Naive thymus-derived CD4-positive, alpha-beta T cell (primary cell): Measurements from ENCODE around the gene KRTAP29-1. TPM values are rescaled to one million over a fixed set of nuclear protein-coding genes. Genes with fewer than 3 reads are reported as not detected.

ENCODE experiments used
- ATAC-seq: fragments of 150-1000 bp; cut with Tn5 transposase; 2 replicates; pipeline ENCODE4 v1.10.0; 2021; ENCODE audit warnings: mild to moderate bottlenecking, moderate library complexity
- CTCF ChIA-PET: fragments of 350-600 bp; sonication (Branson Sonifier 250); formaldehyde crosslinking; loops from one replicate; lab custom pipeline; 2021; ENCODE audit warnings: antibody characterized with exemption; lab: Charles Lee
- POLR2A ChIA-PET: fragments of 350-600 bp; sonication (Branson Sonifier 250); formaldehyde crosslinking; loops from one replicate; lab custom pipeline; 2021; ENCODE audit warnings: antibody characterized with exemption, inconsistent platforms; lab: Charles Lee
- DNase-seq, 9 donors: peaks; one replicate each; pipeline versions ENCODE4 v3.0.0 to v3.0.0-alpha.2; 2020 to 2022; ENCODE audit warnings: mixed read lengths in 1 of 9
- H3K27ac ChIP-seq: one replicate; pipeline ENCODE4 v1.7.0; 2013; ENCODE audit warnings: mild to moderate bottlenecking, low read depth, low read length, moderate library complexity
- H3K27me3 ChIP-seq, 2 donors: one replicate each; pipeline ENCODE4 v1.7.0; 2013; ENCODE audit warnings: low read length in 2 of 2, mild to moderate bottlenecking in 2 of 2, moderate library complexity in 2 of 2; ENCODE audit not compliant: control insufficient read depth in 2 of 2, insufficient read depth in 2 of 2
- H3K36me3 ChIP-seq, 3 experiments: 1 replicate in 2 of 3; 2 replicates in 1 of 3; pipeline ENCODE4 v1.7.0; 2013; ENCODE audit warnings: low read length in 3 of 3, mild to moderate bottlenecking in 3 of 3, moderate library complexity in 1 of 3; ENCODE audit not compliant: insufficient read depth in 3 of 3, control insufficient read depth in 2 of 3
- H3K4me1 ChIP-seq, 2 donors: one replicate each; pipeline ENCODE4 v1.7.0; 2013; ENCODE audit warnings: low read length in 2 of 2, mild to moderate bottlenecking in 2 of 2, moderate library complexity in 1 of 2; ENCODE audit not compliant: control insufficient read depth in 2 of 2, insufficient read depth in 2 of 2
- H3K4me3 ChIP-seq: 2 replicates; pipeline ENCODE4 v1.7.0; 2013; ENCODE audit warnings: mild to moderate bottlenecking, low read length
- H3K9me3 ChIP-seq, 3 experiments: 1 replicate in 2 of 3; 2 replicates in 1 of 3; pipeline ENCODE4 v1.7.0; 2013; ENCODE audit warnings: low read length in 3 of 3; ENCODE audit not compliant: control insufficient read depth in 2 of 3
- H3K27ac Mint-ChIP-seq, 9 donors: one replicate each; pipeline ENCODE4 v1.8.0; 2020 to 2022; ENCODE audit warnings: mixed read lengths in 9 of 9, mild to moderate bottlenecking in 8 of 9, moderate library complexity in 5 of 9, inconsistent platforms in 2 of 9
- H3K27me3 Mint-ChIP-seq, 5 donors: one replicate each; pipeline ENCODE4 v1.8.0; 2021 to 2022; ENCODE audit warnings: mixed read lengths in 5 of 5, mild to moderate bottlenecking in 1 of 5
- H3K36me3 Mint-ChIP-seq, 5 donors: one replicate each; pipeline ENCODE4 v1.8.0; 2020 to 2022; ENCODE audit warnings: mixed read lengths in 5 of 5, mild to moderate bottlenecking in 3 of 5, inconsistent platforms in 1 of 5
- H3K4me1 Mint-ChIP-seq, 7 donors: one replicate each; pipeline ENCODE4 v1.8.0; 2020 to 2022; ENCODE audit warnings: mixed read lengths in 7 of 7, mild to moderate bottlenecking in 3 of 7, inconsistent platforms in 1 of 7
- H3K4me3 Mint-ChIP-seq, 10 donors: one replicate each; pipeline ENCODE4 v1.8.0; 2020 to 2022; ENCODE audit warnings: mild to moderate bottlenecking in 10 of 10, mixed read lengths in 10 of 10, moderate library complexity in 6 of 10, inconsistent platforms in 2 of 10
- H3K9me3 Mint-ChIP-seq, 11 donors: one replicate each; pipeline ENCODE4 v1.8.0; 2020 to 2022; ENCODE audit warnings: mixed read lengths in 11 of 11, mild to moderate bottlenecking in 4 of 11, inconsistent platforms in 1 of 11, moderate library complexity in 1 of 11
- intact Hi-C, 2 donors: fragments of 100-400 bp; cut with micrococcal nuclease; formaldehyde crosslinking; loops; one replicate each; pipeline ENCODE4 v1.15.1; 2023
- polyA plus RNA-seq, 2 donors: library from polyadenylated mRNA; unstranded; fragments of 300-500 nt; fragmentation: Illumina TruSeq; gene quantifications; one replicate each; pipeline ENCODE4 v1.2.3, GENCODE V29; 2021
- total RNA-seq, 6 experiments: library from RNA in 5 of 6; stranded (reverse) in 5 of 6; gene quantifications; 1 replicate in 5 of 6; 2 replicates in 1 of 6; pipeline ENCODE4 v1.2.3 and lab custom pipeline; 2021 to 2026

The KRTAP29-1 gene
- total and polyA plus RNA-seq, 7 experiments from 2014 or later = 0.30 TPM; not detected in 6

- peaks cover 0 to 14% (median 9%) of the 10 kb centered on the region in 5 donors for H3K36me3 Mint-ChIP-seq
- peak overlapping the region; percentile 75 for H3K27ac ChIP-seq
- peaks cover 28 to 78% (median 70%) of the 10 kb centered on the region in 7 donors for H3K4me1 Mint-ChIP-seq
- peak overlapping the region; percentile 65 to 89 (median 78) for H3K4me3 Mint-ChIP-seq
- peaks cover 0 to 8% (median 0%) of the 10 kb centered on the region in 5 donors for H3K27me3 Mint-ChIP-seq
- no peaks in the 10 kb centered on the region for H3K9me3 ChIP-seq
- CTCF ChIA-PET = interaction anchor here (1.6 to 3.0 kb wide), 5 partner anchors 14 to 400 kb away, joined by 4 to 39 read pairs (median 7); no protein-coding TSS in a partner anchor
- peak overlapping the region; percentile 13 for H3K4me3 ChIP-seq
- POLR2A ChIA-PET = interaction anchor here (0.5 to 3.2 kb wide), 11 partner anchors 8 to 756 kb away, joined by 3 to 36 read pairs (median 3); partner anchors contain the start of genes EIF1 and SMARCE1
- no peaks in the 10 kb centered on the region for H3K36me3 ChIP-seq
- H3K27me3 ChIP-seq = no peaks in the 10 kb centered on the region
- DNase-seq = no peak
- ATAC-seq = no peak
- H3K9me3 Mint-ChIP-seq = peaks cover 0 to 10% (median 0%) of the 10 kb centered on the region in 11 donors
- intact Hi-C loops = loop anchor here in 1 of 2 donors (1.0 to 5.0 kb wide), 4 partner anchors 15 to 187 kb away; no protein-coding TSS in a partner anchor
- H3K4me1 ChIP-seq = peaks cover 41 to 49% of the 10 kb centered on the region in 2 donors
- peak overlapping the region; percentile 82 to 100 (median 98) for H3K27ac Mint-ChIP-seq
These were observed 5.0 kb upstream of the KRTAP29-1 start for GRCh38 chr17:41307647-41308046.

DNA sequence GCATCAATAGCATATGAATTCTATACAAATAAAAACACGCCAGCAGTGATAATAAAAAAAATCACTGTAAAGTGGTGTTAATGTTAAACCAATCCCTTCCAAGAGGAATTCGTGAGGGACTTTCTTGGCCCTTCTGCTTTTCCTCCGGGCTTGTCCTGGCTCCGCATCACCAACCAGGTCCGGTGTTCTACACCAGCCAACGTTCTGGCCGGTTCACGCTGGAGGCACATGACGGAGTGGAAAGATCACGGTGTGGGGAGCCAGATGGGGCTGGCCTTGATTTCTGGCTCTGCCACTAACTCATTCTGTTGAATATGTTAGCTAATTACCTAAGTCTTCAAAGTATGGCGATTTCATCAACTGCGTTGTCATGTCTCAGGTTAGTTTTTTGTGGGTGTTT lies 1.4 kb upstream of the KRTAP29-1 start:
- no peak for DNase-seq
- ChIA-PET POLR2A (no interaction called here), CTCF (no interaction called here)
- Mint-ChIP-seq H3K9me3 (peaks cover 0 to 22% (median 7%) of the 10 kb centered on the region in 11 donors), H3K27ac (peak overlapping the region in 3 of 9 donors; percentile 36 to 53 (median 46)), H3K4me1 (peaks cover 15 to 55% (median 47%) of the 10 kb centered on the region in 7 donors), H3K27me3 (peaks cover 0 to 2% (median 0%) of the 10 kb centered on the region in 5 donors), H3K36me3 (peaks cover 0 to 14% (median 10%) of the 10 kb centered on the region in 5 donors), H3K4me3 (no peak overlapping the region)
- ATAC-seq = no peak
- H3K9me3 ChIP-seq = no peaks in the 10 kb centered on the region
- H3K36me3 ChIP-seq = no peaks in the 10 kb centered on the region
- no peak overlapping the region for H3K4me3 ChIP-seq
- H3K4me1 ChIP-seq = peaks cover 23 to 26% of the 10 kb centered on the region in 2 donors
- intact Hi-C loops = no loop called here
- H3K27me3 ChIP-seq = no peaks in the 10 kb centered on the region
- H3K27ac ChIP-seq = no peak overlapping the region

- ATAC-seq (no peak), DNase-seq (no peak)
- peaks cover 0 to 22% (median 7%) of the 10 kb centered on the region in 11 donors for H3K9me3 Mint-ChIP-seq
- peaks cover 0 to 2% (median 0%) of the 10 kb centered on the region in 5 donors for H3K27me3 Mint-ChIP-seq
- intact Hi-C loops = no loop called here
- Histone ChIP-seq H3K27me3 (no peaks in the 10 kb centered on the region), H3K9me3 (no peaks in the 10 kb centered on the region), H3K4me1 (peaks cover 13 to 15% of the 10 kb centered on the region in 2 donors), H3K36me3 (no peaks in the 10 kb centered on the region), H3K27ac (no peak overlapping the region), H3K4me3 (no peak overlapping the region)
- no peak overlapping the region for H3K4me3 Mint-ChIP-seq
- peak overlapping the region in 1 of 9 donors; percentile 7 for H3K27ac Mint-ChIP-seq
- H3K4me1 Mint-ChIP-seq = peaks cover 4 to 44% (median 36%) of the 10 kb centered on the region in 7 donors
- ChIA-PET CTCF (no interaction called here), POLR2A (no interaction called here)
- H3K36me3 Mint-ChIP-seq = peaks cover 0 to 14% (median 10%) of the 10 kb centered on the region in 5 donors
These were observed 330 bp upstream of the KRTAP29-1 start for GRCh38 chr17:41302981-41303380.

GRCh38 chr17:41301204-41301790 lies 1.4 kb downstream of the KRTAP29-1 start:
- Mint-ChIP-seq H3K27ac (peak overlapping the region in 2 of 9 donors; percentile 18 to 76), H3K27me3 (peaks cover 0 to 2% (median 0%) of the 10 kb centered on the region in 5 donors), H3K4me3 (peak overlapping the region in 1 of 10 donors; percentile 16), H3K9me3 (peaks cover 0 to 22% (median 7%) of the 10 kb centered on the region in 11 donors), H3K4me1 (peaks cover 0 to 28% (median 19%) of the 10 kb centered on the region in 7 donors), H3K36me3 (peaks cover 0 to 14% (median 10%) of the 10 kb centered on the region in 5 donors)
- H3K27ac ChIP-seq = no peak overlapping the region
- POLR2A ChIA-PET = no interaction called here
- H3K9me3 ChIP-seq = no peaks in the 10 kb centered on the region
- intact Hi-C loops = no loop called here
- ATAC-seq = no peak
- H3K36me3 ChIP-seq = no peaks in the 10 kb centered on the region
- no peaks in the 10 kb centered on the region for H3K27me3 ChIP-seq
- no peak for DNase-seq
- no peak overlapping the region for H3K4me3 ChIP-seq
- CTCF ChIA-PET = interaction anchor here (0.6 kb wide), 1 partner anchor 48 kb away, joined by 6 read pairs; no protein-coding TSS in a partner anchor
- H3K4me1 ChIP-seq = no peaks in the 10 kb centered on the region

- no peaks in the 10 kb centered on the region for H3K27me3 ChIP-seq
- H3K27ac ChIP-seq = no peak overlapping the region
- Mint-ChIP-seq H3K27me3 (peaks cover 0 to 5% (median 0%) of the 10 kb centered on the region in 5 donors), H3K27ac (no peak overlapping the region), H3K4me3 (no peak overlapping the region), H3K36me3 (peaks cover 0 to 10% (median 8%) of the 10 kb centered on the region in 5 donors), H3K4me1 (peaks cover 0 to 19% (median 7%) of the 10 kb centered on the region in 7 donors), H3K9me3 (peaks cover 0 to 22% (median 8%) of the 10 kb centered on the region in 11 donors)
- no peak for DNase-seq
- no peak overlapping the region for H3K4me3 ChIP-seq
- intact Hi-C loops = no loop called here
- H3K9me3 ChIP-seq = no peaks in the 10 kb centered on the region
- CTCF ChIA-PET = no interaction called here
- no peaks in the 10 kb centered on the region for H3K4me1 ChIP-seq
- no peak for ATAC-seq
- POLR2A ChIA-PET = no interaction called here
- no peaks in the 10 kb centered on the region for H3K36me3 ChIP-seq
These were observed 4.1 kb downstream of the KRTAP29-1 start for GRCh38 chr17:41298458-41299135.

DNA sequence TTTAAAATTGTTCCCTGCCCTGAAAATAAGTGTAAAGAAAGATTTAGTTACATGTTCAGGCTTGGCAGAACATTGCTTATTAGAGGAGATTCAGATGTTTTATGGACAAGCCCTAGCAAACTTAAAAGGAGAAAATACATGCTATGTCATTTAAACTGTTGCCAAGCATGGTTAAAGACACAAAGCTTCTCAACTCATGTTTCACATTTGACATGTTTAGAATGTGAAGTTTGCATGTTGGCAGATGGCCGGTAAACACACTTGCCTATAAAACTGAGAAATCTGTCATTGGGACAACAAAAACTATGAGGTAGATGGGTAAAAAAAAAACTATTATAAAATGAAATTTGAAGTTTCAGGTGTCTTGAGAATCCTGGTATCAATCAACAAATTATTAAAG lies 5.8 kb downstream of the KRTAP29-1 start:
- Mint-ChIP-seq H3K36me3 (peaks cover 0 to 9% (median 8%) of the 10 kb centered on the region in 5 donors), H3K27me3 (peaks cover 0 to 13% (median 0%) of the 10 kb centered on the region in 5 donors), H3K27ac (no peak overlapping the region), H3K4me3 (no peak overlapping the region), H3K9me3 (peaks cover 0 to 17% (median 6%) of the 10 kb centered on the region in 11 donors), H3K4me1 (peaks cover 0 to 18% (median 7%) of the 10 kb centered on the region in 7 donors)
- ChIA-PET CTCF (no interaction called here), POLR2A (no interaction called here)
- H3K27me3 ChIP-seq = no peaks in the 10 kb centered on the region
- H3K9me3 ChIP-seq = no peaks in the 10 kb centered on the region
- no peaks in the 10 kb centered on the region for H3K4me1 ChIP-seq
- no peak for DNase-seq
- intact Hi-C loops = no loop called here
- no peak overlapping the region for H3K27ac ChIP-seq
- no peaks in the 10 kb centered on the region for H3K36me3 ChIP-seq
- no peak overlapping the region for H3K4me3 ChIP-seq
- ATAC-seq = no peak
